OCI-LY3 (cell line): ENCODE measurements around the gene ACP7.

Experiments
- H2AFZ ChIP-seq: fragments of 200-600, 300-600 bp; shearing (Covaris generic); 2 replicates; pipeline ENCODE4 v1.6.0; 2014; ENCODE audit warnings: antibody characterized with exemption, low read depth, low read length
- H3K27ac ChIP-seq: fragments of 200-600, 300-600 bp; sonication (generic); 2 replicates; pipeline ENCODE4 v1.5.1; 2014; ENCODE audit warnings: mild to moderate bottlenecking, low read length, moderate library complexity, mixed read lengths
- H3K27me3 ChIP-seq: fragments of 200-600, 300-600 bp; sonication (generic); 2 replicates; pipeline ENCODE4 v1.6.1; 2014; ENCODE audit warnings: low read depth, low read length, mixed read lengths
- H3K36me3 ChIP-seq: fragments of 200-600, 300-600 bp; sonication (generic); replicated peaks from 2 replicates; pipeline ENCODE3; 2014; ENCODE audit warnings: low read depth, low read length, mixed read lengths
- H3K4me1 ChIP-seq: fragments of 300-600, 200-600 bp; sonication (generic); 2 replicates; pipeline ENCODE4 v1.6.1; 2014; ENCODE audit warnings: low read length, mixed read lengths
- H3K4me2 ChIP-seq: fragments of 200-600, 300-600 bp; sonication (generic); 2 replicates; pipeline ENCODE4 v1.6.1; 2014; ENCODE audit warnings: low read length, mixed read lengths
- H3K4me3 ChIP-seq: fragments of 300-600, 200-600 bp; sonication (generic); 2 replicates; pipeline ENCODE4 v1.5.1; 2014; ENCODE audit warnings: antibody characterized with exemption, mild to moderate bottlenecking, low read length, moderate library complexity
- H3K79me2 ChIP-seq: fragments of 300-600, 200-600 bp; shearing (Covaris generic); 2 replicates; pipeline ENCODE4 v1.6.1; 2014; ENCODE audit warnings: mild to moderate bottlenecking, low read length, mixed read lengths
- H3K9ac ChIP-seq: fragments of 300-600, 200-600 bp; shearing (Covaris generic); 2 replicates; pipeline ENCODE4 v1.6.0; 2014; ENCODE audit warnings: mild to moderate bottlenecking, low read length, moderate library complexity
- H3K9me3 ChIP-seq: fragments of 200-600, 300-600 bp; shearing (Covaris generic); 2 replicates; pipeline ENCODE4 v1.6.1; 2014; ENCODE audit warnings: low read length, mixed read lengths; ENCODE audit not compliant: insufficient read depth
- H4K20me1 ChIP-seq: fragments of 200-600, 300-600 bp; sonication (generic); 2 replicates; pipeline ENCODE4 v1.6.1; 2016; ENCODE audit warnings: low read length, mixed read lengths; ENCODE audit not compliant: insufficient read depth
- CTCF ChIP-seq: fragments of 200-600, 300-600 bp; sonication (generic); IDR thresholded peaks from 2 replicates; pipeline ENCODE4 v1.5.1; 2014; ENCODE audit warnings: antibody characterized with exemption, low read length, low read depth
- EZH2phosphoT487 ChIP-seq: fragments of 200-600 bp; shearing (Covaris generic); IDR thresholded peaks from 2 replicates; pipeline ENCODE4 v1.6.1; 2018; ENCODE audit warnings: antibody characterized with exemption, mixed run types, low read depth

Gene ACP7

GRCh38 chr19:39038098-39038497 lies 46.1 kb upstream of the ACP7 start:
- H4K20me1 ChIP-seq = no peaks in the 10 kb centered on the region
- H2AFZ ChIP-seq = peak overlapping the region; percentile 93; the same call in 1 of the 2 replicates
- H3K9me3 ChIP-seq = 0 out of 2 replicates have a peak, but pooled peaks cover 3% of the 10 kb centered on the region
- H3K4me3 ChIP-seq = peak overlapping the region; percentile 54
- H3K4me1 ChIP-seq = peaks cover 7% of the 10 kb centered on the region
- no peak overlapping the region for H3K27ac ChIP-seq
- TF ChIP-seq CTCF = peak; percentile 57
- no peak for TF ChIP-seq EZH2phosphoT487
- no peaks in the 10 kb centered on the region for H3K79me2 ChIP-seq
- H3K27me3 ChIP-seq = no peaks in the 10 kb centered on the region
- no peak overlapping the region for H3K9ac ChIP-seq
- peak overlapping the region; percentile 72 for H3K4me2 ChIP-seq
- no peaks in the 10 kb centered on the region for H3K36me3 ChIP-seq

- H3K4me3 ChIP-seq = no peak overlapping the region
Measured at GRCh38 chr19:39045506-39045905, 38.7 kb upstream of the ACP7 start.

GRCh38 chr19:39046037-39046821 lies 37.9 kb upstream of the ACP7 start:
- no peak overlapping the region for H2AFZ ChIP-seq
- H3K4me3 ChIP-seq = no peak overlapping the region
- no peak overlapping the region for H3K27ac ChIP-seq
- no peaks in the 10 kb centered on the region for H3K79me2 ChIP-seq
- H3K9ac ChIP-seq = no peak overlapping the region
- TF ChIP-seq CTCF = no peak
- no peak for TF ChIP-seq EZH2phosphoT487
- peaks cover 10% of the 10 kb centered on the region; the same call in 1 of the 2 replicates for H3K9me3 ChIP-seq
- no peak overlapping the region for H3K4me2 ChIP-seq
- no peaks in the 10 kb centered on the region for H4K20me1 ChIP-seq
- peaks cover 6% of the 10 kb centered on the region for H3K36me3 ChIP-seq
- H3K27me3 ChIP-seq = no peaks in the 10 kb centered on the region
- peaks cover 15% of the 10 kb centered on the region for H3K4me1 ChIP-seq

More at GRCh38 chr19:39045506-39045905, 38.7 kb upstream of the ACP7 start:
- H3K79me2 ChIP-seq = no peaks in the 10 kb centered on the region
- H2AFZ ChIP-seq = no peak overlapping the region
- H3K9ac ChIP-seq = no peak overlapping the region
- peaks cover 15% of the 10 kb centered on the region for H3K4me1 ChIP-seq
- no peak overlapping the region for H3K27ac ChIP-seq
- H3K27me3 ChIP-seq = no peaks in the 10 kb centered on the region
- TF ChIP-seq CTCF = no peak
- no peak for TF ChIP-seq EZH2phosphoT487
- H4K20me1 ChIP-seq = no peaks in the 10 kb centered on the region
- H3K36me3 ChIP-seq = peaks cover 6% of the 10 kb centered on the region
- H3K9me3 ChIP-seq = peaks cover 10% of the 10 kb centered on the region; the same call in 1 of the 2 replicates
- H3K4me2 ChIP-seq = no peak overlapping the region

GRCh38 chr19:39047073-39047472 lies 37.1 kb upstream of the ACP7 start:
- Histone ChIP-seq H3K9me3 (peaks cover 8% of the 10 kb centered on the region; the same call in 1 of the 2 replicates), H3K9ac (no peak overlapping the region), H3K4me2 (no peak overlapping the region), H3K27ac (no peak overlapping the region), H4K20me1 (no peaks in the 10 kb centered on the region), H3K27me3 (no peaks in the 10 kb centered on the region), H3K36me3 (peaks cover 6% of the 10 kb centered on the region), H2AFZ (no peak overlapping the region), H3K79me2 (no peaks in the 10 kb centered on the region), H3K4me1 (peaks cover 15% of the 10 kb centered on the region), H3K4me3 (no peak overlapping the region)
- no peak for TF ChIP-seq EZH2phosphoT487
- TF ChIP-seq CTCF = no peak
